ENCODE results near the gene RASGRP4. TPM values are rescaled to one million over a fixed set of nuclear protein-coding genes. Genes with fewer than 3 reads are reported as not detected.

RASGRP4 gene
- total RNA-seq, 1 experiment from 2014 or later = not detected

GRCh38 chr19:38377052-38377451, 49.0 kb downstream of the RASGRP4 start:
- intact Hi-C loops (cut with micrococcal nuclease; ENCODE audit: unreplicated experiment) = no loop called here
- H3K36me3 ChIP-seq (ENCODE audit: insufficient read depth, low read length, poor library complexity, severe bottlenecking) = peaks cover 45% of the 10 kb centered on the region
- H3K9me3 ChIP-seq (ENCODE audit: low read depth, low read length, poor library complexity, severe bottlenecking) = no peaks in the 10 kb centered on the region
- no peak overlapping the region for H3K27ac ChIP-seq (ENCODE audit: low read depth, low read length, poor library complexity, severe bottlenecking)
- POLR2A ChIA-PET (ENCODE audit: low non-redundant PET) = no interaction called here
- TF ChIP-seq EZH2 (IDR thresholded peaks at IDR 0.05; ENCODE audit: borderline replicate concordance, low read depth, low read length, poor library complexity, severe bottlenecking) (no peak), CTCF (conservative IDR thresholded peaks at IDR 0.05; ENCODE audit: low read depth, low read length) (no peak)
- BruUV-seq (replicated peaks) = no TSS peak
- no peaks in the 10 kb centered on the region for H3K27me3 ChIP-seq (replicated peaks; ENCODE audit: insufficient read depth, low read depth, low read length, poor library complexity)
- H3K4me1 ChIP-seq (ENCODE audit: insufficient read depth, low read length, poor library complexity, severe bottlenecking) = peaks cover 10% of the 10 kb centered on the region
- no peak for DNase-seq (ENCODE audit: low spot score)
- CTCF ChIA-PET = no interaction called here
- no peak overlapping the region for H3K4me3 ChIP-seq (ENCODE audit: low read depth, low read length, poor library complexity, severe bottlenecking)

- ChIA-PET CTCF (no interaction called here), POLR2A (ENCODE audit: low non-redundant PET) (no interaction called here)
- no peaks in the 10 kb centered on the region for H3K9me3 ChIP-seq (ENCODE audit: low read depth, low read length, poor library complexity, severe bottlenecking)
- DNase-seq (ENCODE audit: low spot score) = no peak
- peaks cover 10% of the 10 kb centered on the region for H3K4me1 ChIP-seq (ENCODE audit: insufficient read depth, low read length, poor library complexity, severe bottlenecking)
- H3K36me3 ChIP-seq (ENCODE audit: insufficient read depth, low read length, poor library complexity, severe bottlenecking) = peaks cover 41% of the 10 kb centered on the region
- TF ChIP-seq CTCF (conservative IDR thresholded peaks at IDR 0.05; ENCODE audit: low read depth, low read length) (no peak), EZH2 (IDR thresholded peaks at IDR 0.05; ENCODE audit: borderline replicate concordance, low read depth, low read length, poor library complexity, severe bottlenecking) (no peak)
- peak overlapping the region; percentile 94 for H3K27ac ChIP-seq (ENCODE audit: low read depth, low read length, poor library complexity, severe bottlenecking)
- intact Hi-C loops (cut with micrococcal nuclease; ENCODE audit: unreplicated experiment) = no loop called here
- no peak overlapping the region for H3K4me3 ChIP-seq (ENCODE audit: low read depth, low read length, poor library complexity, severe bottlenecking)
- no peaks in the 10 kb centered on the region for H3K27me3 ChIP-seq (replicated peaks; ENCODE audit: insufficient read depth, low read depth, low read length, poor library complexity)
- no TSS peak for BruUV-seq (replicated peaks)
Measured at GRCh38 chr19:38376576-38376975, 49.4 kb downstream of the RASGRP4 start.

GRCh38 chr19:38375748-38376147, 50.3 kb downstream of the RASGRP4 start:
- POLR2A ChIA-PET (ENCODE audit: low non-redundant PET) = no interaction called here

More at GRCh38 chr19:38375748-38376147, 50.3 kb downstream of the RASGRP4 start:
- BruUV-seq (replicated peaks) = no TSS peak
- H3K27ac ChIP-seq (ENCODE audit: low read depth, low read length, poor library complexity, severe bottlenecking) = peak overlapping the region; percentile 94
- intact Hi-C loops (cut with micrococcal nuclease; ENCODE audit: unreplicated experiment) = no loop called here
- DNase-seq (ENCODE audit: low spot score) = no peak
- TF ChIP-seq CTCF (conservative IDR thresholded peaks at IDR 0.05; ENCODE audit: low read depth, low read length) (no peak), EZH2 (IDR thresholded peaks at IDR 0.05; ENCODE audit: borderline replicate concordance, low read depth, low read length, poor library complexity, severe bottlenecking) (no peak)
- peak overlapping the region; percentile 83 for H3K4me3 ChIP-seq (ENCODE audit: low read depth, low read length, poor library complexity, severe bottlenecking)
- no peaks in the 10 kb centered on the region for H3K9me3 ChIP-seq (ENCODE audit: low read depth, low read length, poor library complexity, severe bottlenecking)
- H3K4me1 ChIP-seq (ENCODE audit: insufficient read depth, low read length, poor library complexity, severe bottlenecking) = peaks cover 10% of the 10 kb centered on the region
- CTCF ChIA-PET = no interaction called here
- H3K27me3 ChIP-seq (replicated peaks; ENCODE audit: insufficient read depth, low read depth, low read length, poor library complexity) = no peaks in the 10 kb centered on the region
- peaks cover 32% of the 10 kb centered on the region for H3K36me3 ChIP-seq (ENCODE audit: insufficient read depth, low read length, poor library complexity, severe bottlenecking)

Measured in A673 (cell line).